Endothelial cell of umbilical vein (primary cell): Measurements from ENCODE around the gene RPTN. TPM values are rescaled to one million over a fixed set of nuclear protein-coding genes. Genes with fewer than 3 reads are reported as not detected.

Experiments used
- BruUV-seq: library from RNA; stranded (reverse); fragments of 400-500 nt; replicated peaks from 2 replicates; lab custom pipeline; 2021; lab: Mats Ljungman, UMichigan
- CTCF ChIA-PET: fragments of 300-600, 350-600 bp; sonication (Branson Sonifier 250); formaldehyde crosslinking; loops from one replicate; lab custom pipeline; 2021; ENCODE audit warnings: antibody characterized with exemption, inconsistent platforms; lab: Charles Lee
- POLR2A ChIA-PET: fragments of 300-600, 350-600 bp; sonication (Branson Sonifier 250); formaldehyde crosslinking; loops from one replicate; lab custom pipeline; 2021; ENCODE audit warnings: antibody characterized with exemption, inconsistent platforms; lab: Charles Lee
- DNase-seq: peaks from one replicate; pipeline ENCODE4 v3.0.0-alpha.2; 2011; ENCODE audit warnings: low read depth, low spot score
- FAIRE-seq: peaks from 2 replicates; lab custom pipeline; 2011; peaks lifted over from hg19 to GRCh38; lab: Jason Lieb, UNC
- H2AFZ ChIP-seq: 2 replicates; pipeline ENCODE4 v1.6.0; 2012; ENCODE audit warnings: low read depth, low read length, control low read depth, inconsistent platforms
- H3K27ac ChIP-seq: 2 replicates; pipeline ENCODE4 v1.5.1; 2011; ENCODE audit warnings: low read depth, mild to moderate bottlenecking, control low read depth, low read length, moderate library complexity; ENCODE audit not compliant: insufficient read depth
- H3K27me3 ChIP-seq, 2 experiments: 2 replicates each; pipeline versions ENCODE4 v1.6.0 to v1.6.1; 2011; ENCODE audit warnings: low read length in 2 of 2, mixed read lengths in 1 of 2; ENCODE audit not compliant: control insufficient read depth in 2 of 2, insufficient read depth in 2 of 2
- H3K36me3 ChIP-seq, 2 experiments: 2 replicates in 1 of 2; 3 replicates in 1 of 2; pipeline ENCODE4 v1.5.1; 2011; ENCODE audit warnings: low read length in 2 of 2, mild to moderate bottlenecking in 1 of 2, moderate library complexity in 1 of 2; ENCODE audit not compliant: control insufficient read depth in 2 of 2, insufficient read depth in 2 of 2; ENCODE audit errors: extremely low read depth in 1 of 2
- H3K4me1 ChIP-seq: 3 replicates; pipeline ENCODE4 v1.5.1; 2011; ENCODE audit warnings: mild to moderate bottlenecking, low read length; ENCODE audit not compliant: control insufficient read depth, insufficient read depth; ENCODE audit errors: extremely low read depth
- H3K4me2 ChIP-seq: 2 replicates; pipeline ENCODE4 v1.6.1; 2011; ENCODE audit warnings: low read length, control low read depth, mixed read lengths; ENCODE audit not compliant: insufficient read depth
- H3K4me3 ChIP-seq, 3 experiments: fragments of 200-600 bp in 1 of 3; sonication (generic), shearing (Covaris generic) in 1 of 3; replicated peaks in 1 of 3; 2 replicates each; pipeline ENCODE4 v1.5.1; 2011 to 2016; ENCODE audit warnings: control low read depth in 3 of 3, low read length in 3 of 3, mild to moderate bottlenecking in 2 of 3, inconsistent platforms in 1 of 3, low read depth in 1 of 3, moderate library complexity in 1 of 3; ENCODE audit not compliant: insufficient read depth in 1 of 3
- H3K79me2 ChIP-seq: 2 replicates; pipeline ENCODE4 v1.6.0; 2012; ENCODE audit warnings: low read length, inconsistent platforms; ENCODE audit not compliant: control insufficient read depth, insufficient read depth
- H3K9ac ChIP-seq: replicated peaks from 2 replicates; pipeline ENCODE3; 2011; ENCODE audit warnings: low read length, control low read depth; ENCODE audit not compliant: insufficient read depth; ENCODE audit errors: extremely low read depth
- H3K9me1 ChIP-seq: replicated peaks from 3 replicates; pipeline ENCODE4 v1.6.0; 2011; ENCODE audit warnings: mild to moderate bottlenecking, low read length; ENCODE audit not compliant: control insufficient read depth, insufficient read depth; ENCODE audit errors: extremely low read depth
- H3K9me3 ChIP-seq: replicated peaks from 2 replicates; pipeline ENCODE4 v1.5.1; 2012; ENCODE audit warnings: low read length, inconsistent platforms; ENCODE audit not compliant: control insufficient read depth, insufficient read depth
- H4K20me1 ChIP-seq: replicated peaks from 2 replicates; pipeline ENCODE3; 2011; ENCODE audit warnings: mild to moderate bottlenecking, low read length; ENCODE audit not compliant: control insufficient read depth, insufficient read depth; ENCODE audit errors: extremely low read depth
- EZH2 ChIP-seq: IDR thresholded peaks from 2 replicates; pipeline ENCODE4 v1.6.1; 2012; ENCODE audit warnings: borderline replicate concordance, low read depth, mild to moderate bottlenecking, moderate library complexity, low read length, inconsistent platforms; ENCODE audit not compliant: severe bottlenecking
- POLR2A ChIP-seq: IDR thresholded peaks from 2 replicates; pipeline ENCODE4 v1.6.1; 2012; ENCODE audit warnings: low read depth, mild to moderate bottlenecking, control low read depth, low read length
- POLR2AphosphoS5 ChIP-seq: IDR thresholded peaks from 2 replicates; pipeline ENCODE4 v1.6.1; 2012; ENCODE audit warnings: low read depth, mild to moderate bottlenecking, control low read depth, low read length, moderate library complexity; ENCODE audit not compliant: insufficient read depth
- dilution Hi-C: fragments of 300-500 bp; cut with MboI; formaldehyde crosslinking; loops from one replicate; pipeline ENCODE4 v1.15.0; 2019; ENCODE audit warnings: low sequenced_read_pairs; ENCODE audit not compliant: extremely low pct_ligation_motif_present
- intact Hi-C: fragments of 100-400 bp; cut with micrococcal nuclease; formaldehyde crosslinking; loops from one replicate; pipeline ENCODE4 v1.10.0; 2022
- polyA plus RNA-seq, 4 experiments: library from polyadenylated mRNA; depleted of rRNA in 3 of 4; stranded (reverse) in 3 of 4; unstranded in 1 of 4; fragments of >200 nt; gene quantifications; 2 replicates each; pipeline versions ENCODE4 v1.2.1 to v1.2.3, GENCODE V29; 2011 to 2012; ENCODE audit warnings: missing spikeins in 1 of 4
- total RNA-seq: library from RNA; stranded (reverse); gene quantifications from 2 replicates; pipeline ENCODE4 v1.2.3, GENCODE V29; 2021

Gene RPTN
- total and polyA plus RNA-seq, 2 donors (not counting 3 experiments of a cell fraction or from before 2014, with no cell fraction given), result not detected

- intact Hi-C loops, result loop anchor here (5.0 kb wide), 1 partner anchor 56 kb away; no protein-coding TSS in a partner anchor
- TF ChIP-seq POLR2AphosphoS5, result no peak
- peak; percentile 56 for TF ChIP-seq EZH2
- Histone ChIP-seq H3K27ac (no peak overlapping the region), H3K79me2 (no peaks in the 10 kb centered on the region), H3K4me2 (peak overlapping the region; percentile 49), H3K4me1 (peaks cover 33% of the 10 kb centered on the region), H3K9ac (no peak overlapping the region), H2AFZ (no peak overlapping the region), H3K4me3 (peak overlapping the region in 2 of 3 experiments; percentile 6 to 10), H3K9me1 (no peaks in the 10 kb centered on the region), H3K36me3 (no peaks in the 10 kb centered on the region), H3K9me3 (no peaks in the 10 kb centered on the region), H4K20me1 (no peaks in the 10 kb centered on the region), H3K27me3 (peaks cover 67 to 86% of the 10 kb centered on the region in 2 experiments)
- peak; percentile 17 for DNase-seq
- dilution Hi-C loops, result no loop called here
- POLR2A ChIA-PET, result no interaction called here
- FAIRE-seq, result no peak
- no TSS peak for BruUV-seq
- CTCF ChIA-PET, result interaction anchor here (1.1 to 4.6 kb wide), 5 partner anchors 9 to 351 kb away, joined by 4 to 28 read pairs (median 13); no protein-coding TSS in a partner anchor
These were observed 50.8 kb downstream of the RPTN start for GRCh38 chr1:152107984-152108881.

- Histone ChIP-seq H4K20me1 (no peaks in the 10 kb centered on the region), H3K27ac (no peak overlapping the region), H3K4me3 (peak overlapping the region in 1 of 3 experiments; percentile 6), H3K9ac (no peak overlapping the region), H3K9me1 (no peaks in the 10 kb centered on the region), H3K9me3 (no peaks in the 10 kb centered on the region), H3K4me1 (peaks cover 28% of the 10 kb centered on the region), H2AFZ (peak overlapping the region; percentile 41), H3K36me3 (no peaks in the 10 kb centered on the region), H3K79me2 (no peaks in the 10 kb centered on the region), H3K27me3 (peaks cover 58 to 76% of the 10 kb centered on the region in 2 experiments), H3K4me2 (peak overlapping the region; percentile 49)
- DNase-seq, result no peak
- no peak for TF ChIP-seq POLR2A
- TF ChIP-seq EZH2, result peak; percentile 69
- ChIA-PET POLR2A (no interaction called here), CTCF (interaction anchor here (1.1 to 2.7 kb wide), 3 partner anchors 10 to 352 kb away, joined by 4 to 13 read pairs (median 6); no protein-coding TSS in a partner anchor)
- dilution Hi-C loops (no loop called here), intact Hi-C loops (loop anchor here (5.0 kb wide), 1 partner anchor 55 kb away; no protein-coding TSS in a partner anchor)
- FAIRE-seq, result no peak
- no TSS peak for BruUV-seq
These were observed 51.7 kb downstream of the RPTN start for GRCh38 chr1:152107031-152107983.
